Neuronal stem cell (in vitro differentiated cells): ENCODE results near the gene LSM14B.

Experiments
- DNase-seq: peaks from one replicate; pipeline ENCODE4 v3.0.0-alpha.2; 2013; ENCODE audit warnings: low spot score
- H2AFZ ChIP-seq: one replicate; pipeline ENCODE4 v1.6.1; 2013; ENCODE audit warnings: mild to moderate bottlenecking, low read length, inconsistent platforms
- H2AK5ac ChIP-seq: 2 replicates; pipeline ENCODE4 v1.6.1; 2013; ENCODE audit warnings: low read depth, mild to moderate bottlenecking, inconsistent platforms, low read length, moderate library complexity, mixed read lengths
- H2BK120ac ChIP-seq: 2 replicates; pipeline ENCODE4 v1.6.1; 2013; ENCODE audit warnings: low read depth, mild to moderate bottlenecking, inconsistent platforms, low read length, moderate library complexity, mixed read lengths
- H2BK12ac ChIP-seq: one replicate; pipeline ENCODE4 v1.6.1; 2013; ENCODE audit warnings: low read length, inconsistent platforms
- H2BK15ac ChIP-seq: 2 replicates; pipeline ENCODE4 v1.6.1; 2013; ENCODE audit warnings: mild to moderate bottlenecking, low read length, inconsistent platforms, mixed read lengths
- H2BK5ac ChIP-seq: one replicate; pipeline ENCODE4 v1.6.1; 2013; ENCODE audit warnings: inconsistent platforms, mild to moderate bottlenecking, low read length, moderate library complexity
- H3K14ac ChIP-seq: one replicate; pipeline ENCODE4 v1.6.1; 2013; ENCODE audit warnings: low read length, inconsistent platforms
- H3K18ac ChIP-seq: 2 replicates; pipeline ENCODE4 v1.6.1; 2013; ENCODE audit warnings: low read length, inconsistent platforms
- H3K23ac ChIP-seq: 2 replicates; pipeline ENCODE4 v1.6.1; 2013; ENCODE audit warnings: low read depth, mild to moderate bottlenecking, mixed read lengths, low read length, inconsistent platforms; ENCODE audit not compliant: poor library complexity
- H3K27ac ChIP-seq: replicated peaks from 3 replicates; pipeline ENCODE4 v1.5.1; 2013; ENCODE audit warnings: low read length, inconsistent platforms
- H3K27me3 ChIP-seq, 3 experiments: 2 replicates each; pipeline ENCODE4 v1.6.1; 2013; ENCODE audit warnings: low read length in 3 of 3, mild to moderate bottlenecking in 2 of 3, inconsistent platforms in 1 of 3, low read depth in 1 of 3, mixed read lengths in 1 of 3, moderate library complexity in 1 of 3; ENCODE audit not compliant: control insufficient read depth in 3 of 3, insufficient read depth in 3 of 3
- H3K36me3 ChIP-seq, 2 donors: replicated peaks in 1 of 2; 2 replicates each; pipeline ENCODE4 v1.6.1; 2013; ENCODE audit warnings: low read length in 2 of 2; ENCODE audit not compliant: control insufficient read depth in 2 of 2, insufficient read depth in 2 of 2
- H3K4ac ChIP-seq: 2 replicates; pipeline ENCODE4 v1.6.1; 2013; ENCODE audit warnings: inconsistent platforms, mild to moderate bottlenecking, low read length, moderate library complexity
- H3K4me1 ChIP-seq, 2 donors: 1 replicate in 1 of 2; 2 replicates in 1 of 2; pipeline ENCODE4 v1.6.1; 2013; ENCODE audit warnings: low read length in 2 of 2, low read depth in 1 of 2; ENCODE audit not compliant: control insufficient read depth in 2 of 2, insufficient read depth in 1 of 2
- H3K4me2 ChIP-seq: one replicate; pipeline ENCODE4 v1.6.1; 2013; ENCODE audit warnings: mild to moderate bottlenecking, low read length, inconsistent platforms; ENCODE audit not compliant: insufficient read depth, poor library complexity, severe bottlenecking
- H3K4me3 ChIP-seq, 2 donors: 2 replicates each; pipeline ENCODE4 v1.5.1; 2013; ENCODE audit warnings: low read length in 2 of 2, mild to moderate bottlenecking in 2 of 2, inconsistent platforms in 1 of 2, moderate library complexity in 1 of 2
- H3K79me1 ChIP-seq: one replicate; pipeline ENCODE4 v1.6.1; 2013; ENCODE audit warnings: low read depth, mild to moderate bottlenecking, inconsistent platforms, low read length, moderate library complexity
- H3K9ac ChIP-seq: one replicate; pipeline ENCODE4 v1.6.1; 2013; ENCODE audit warnings: mild to moderate bottlenecking, low read depth, low read length, inconsistent platforms; ENCODE audit not compliant: poor library complexity
- H3K9me3 ChIP-seq, 2 donors: replicated peaks in 1 of 2; 2 replicates each; pipeline versions ENCODE3 to v1.6.1; 2013; ENCODE audit warnings: low read length in 2 of 2, mild to moderate bottlenecking in 2 of 2, inconsistent platforms in 1 of 2, low read depth in 1 of 2, mixed read lengths in 1 of 2, moderate library complexity in 1 of 2; ENCODE audit not compliant: control insufficient read depth in 2 of 2, insufficient read depth in 1 of 2
- H4K8ac ChIP-seq: one replicate; pipeline ENCODE4 v1.6.1; 2013; ENCODE audit warnings: low read depth, mild to moderate bottlenecking, inconsistent platforms, low read length, moderate library complexity
- H4K91ac ChIP-seq: one replicate; pipeline ENCODE4 v1.6.1; 2013; ENCODE audit warnings: low read length, low read depth, mild to moderate bottlenecking, inconsistent platforms; ENCODE audit not compliant: poor library complexity
- WGBS, 2 donors: extraction: QIAGEN DNeasy Blood & Tissue Kit; methylation state at CpG; one replicate each; pipeline ENCODE4 v1.1.7; 2013; ENCODE audit warnings: missing lambda C conversion rate in 2 of 2, mixed read lengths in 1 of 2; ENCODE audit not compliant: insufficient read length in 2 of 2, insufficient replicate concordance in 1 of 2; ENCODE audit errors: extremely low coverage in 2 of 2; 5-methylcytosine and 5-hydroxymethylcytosine counted together

LSM14B gene

DNA sequence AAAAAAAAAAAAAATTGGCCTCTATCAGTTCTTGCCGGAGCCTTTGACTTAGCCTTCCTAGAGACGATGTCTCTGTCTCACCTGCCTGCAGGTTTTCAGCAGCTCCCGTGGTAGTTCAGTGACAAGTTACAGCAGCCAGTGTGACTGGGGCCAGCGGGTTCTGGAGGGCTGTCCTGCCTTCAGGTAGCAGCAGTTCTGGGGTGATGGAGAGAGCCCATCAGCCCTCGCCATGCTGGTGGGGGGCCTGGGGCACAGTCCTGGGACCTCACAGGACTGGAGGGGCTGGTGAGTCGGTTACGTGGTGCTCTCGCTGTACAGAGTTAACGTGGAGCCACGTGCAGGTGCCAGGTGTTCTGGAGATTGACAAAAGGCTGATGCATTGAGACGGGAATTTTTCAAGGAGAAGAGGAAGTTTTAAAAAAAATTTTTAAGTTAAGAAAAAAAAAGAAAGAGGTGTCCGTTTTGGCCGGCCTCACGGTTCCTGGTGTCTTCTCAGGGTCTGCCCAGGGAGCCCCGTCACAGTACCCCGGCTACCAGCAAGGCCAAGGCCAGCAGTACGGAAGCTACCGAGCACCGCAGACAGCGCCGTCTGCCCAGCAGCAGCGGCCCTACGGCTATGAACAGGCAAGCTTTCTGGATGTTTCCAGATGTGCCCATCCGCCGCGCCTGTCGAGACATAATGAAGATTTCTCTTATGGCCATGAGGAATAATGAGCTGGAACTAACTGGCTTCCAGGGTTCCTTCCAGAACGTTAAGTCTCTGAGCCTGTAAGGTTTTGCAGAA, 51.9 kb downstream of the LSM14B start:
- Histone ChIP-seq H3K4ac (no peak overlapping the region), H2BK120ac (no peak overlapping the region), H2AK5ac (no peak overlapping the region), H3K27ac (no peak overlapping the region), H2BK5ac (no peak overlapping the region), H2BK15ac (no peak overlapping the region), H3K4me1 (no peaks in the 10 kb centered on the region), H3K36me3 (peaks cover 30 to 72% of the 10 kb centered on the region in 2 donors), H3K23ac (no peak overlapping the region), H3K18ac (no peak overlapping the region), H3K14ac (no peak overlapping the region), H3K9me3 (no peaks in the 10 kb centered on the region), H4K8ac (no peak overlapping the region), H3K27me3 (no peaks in the 10 kb centered on the region), H2BK12ac (no peak overlapping the region), H3K79me1 (peaks cover 3% of the 10 kb centered on the region), H4K91ac (no peak overlapping the region), H3K9ac (no peak overlapping the region), H3K4me3 (no peak overlapping the region), H2AFZ (no peak overlapping the region), H3K4me2 (no peak overlapping the region)
- WGBS, 2 donors, result 100% methylated on average over 1 of the region's 28 CpGs; no CpG with 5 or more reads in 1 of the 2 donors
- no peak for DNase-seq

DNA sequence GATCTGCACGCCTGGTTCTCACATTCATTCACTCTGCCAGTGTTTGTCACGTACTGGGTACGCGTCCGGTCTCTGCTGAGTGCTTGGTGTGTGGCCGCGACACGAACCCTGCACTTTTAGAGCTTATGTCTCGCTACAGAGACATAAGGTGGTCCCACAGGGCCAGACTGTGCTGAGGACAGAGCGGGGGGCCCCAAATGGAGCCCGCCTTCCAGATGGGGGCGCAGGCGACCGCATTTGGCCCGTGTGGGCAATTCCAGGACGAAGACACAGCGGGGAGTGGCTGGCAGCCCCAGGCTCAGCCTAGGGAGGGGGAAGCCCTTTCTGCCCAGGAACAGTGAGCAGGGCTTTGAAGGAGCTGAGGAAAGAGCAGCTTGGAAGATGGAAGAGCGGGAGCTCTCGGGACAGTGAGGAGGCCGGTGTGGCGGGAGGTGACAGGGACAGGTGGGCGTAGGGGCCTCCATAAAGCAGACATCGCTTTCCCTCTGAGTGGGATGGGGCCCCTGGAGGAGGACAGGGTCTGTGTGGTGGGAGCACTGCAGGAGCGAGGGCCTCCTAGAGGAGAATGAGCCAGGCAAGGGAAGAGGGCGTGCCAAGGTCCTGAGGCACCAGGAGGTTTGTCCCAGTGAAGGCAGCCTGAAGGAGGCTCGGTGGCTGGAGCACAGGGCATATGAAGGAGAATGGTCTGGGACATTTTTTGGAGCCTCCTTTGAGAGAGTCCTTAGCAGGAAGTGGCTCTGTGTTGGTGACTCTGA, 52.8 kb downstream of the LSM14B start:
- Histone ChIP-seq H3K79me1 (peaks cover 3% of the 10 kb centered on the region), H2BK12ac (no peak overlapping the region), H3K18ac (no peak overlapping the region)

DNA sequence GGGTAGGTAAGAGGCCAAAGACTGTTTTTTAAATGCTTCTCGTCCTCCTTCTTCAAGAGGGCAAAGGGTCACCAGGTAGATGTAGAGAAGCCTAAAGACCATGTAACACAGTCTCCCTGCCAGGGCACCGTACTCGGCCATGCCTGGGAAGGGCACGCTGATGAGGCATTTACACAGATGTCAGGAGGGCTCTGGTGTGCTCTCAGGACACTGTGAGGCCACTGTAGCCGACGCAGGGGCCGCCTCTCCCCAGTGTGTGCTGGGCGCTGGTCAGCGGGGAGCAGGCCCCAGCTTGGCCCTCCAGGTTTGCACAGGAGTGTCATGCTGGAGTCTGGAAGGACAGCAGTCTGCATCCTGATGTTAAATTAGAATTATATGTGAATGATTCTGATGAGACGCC, 53.4 kb downstream of the LSM14B start:
- Histone ChIP-seq H3K36me3 (peaks cover 31 to 80% of the 10 kb centered on the region in 2 donors), H3K27ac (no peak overlapping the region), H2BK12ac (no peak overlapping the region), H4K91ac (no peak overlapping the region), H3K4me1 (no peaks in the 10 kb centered on the region), H2BK5ac (no peak overlapping the region), H2BK120ac (no peak overlapping the region), H3K18ac (no peak overlapping the region), H3K9ac (peak overlapping the region; percentile 47), H3K4ac (no peak overlapping the region), H3K27me3 (no peaks in the 10 kb centered on the region), H3K4me2 (no peak overlapping the region), H3K79me1 (peaks cover 3% of the 10 kb centered on the region), H3K9me3 (no peaks in the 10 kb centered on the region), H3K4me3 (no peak overlapping the region), H4K8ac (no peak overlapping the region), H3K14ac (no peak overlapping the region), H2AK5ac (no peak overlapping the region), H3K23ac (no peak overlapping the region), H2BK15ac (no peak overlapping the region), H2AFZ (no peak overlapping the region)
- WGBS, 2 donors, result no CpG with 5 or more reads among the region's 10 CpGs
- no peak for DNase-seq

More for the DNA sequence above, 52.8 kb downstream of the LSM14B start:
- Histone ChIP-seq H3K36me3 (peaks cover 31 to 73% of the 10 kb centered on the region in 2 donors), H2AK5ac (no peak overlapping the region), H3K4ac (no peak overlapping the region), H4K91ac (no peak overlapping the region), H3K4me2 (no peak overlapping the region), H2BK15ac (no peak overlapping the region), H3K9ac (no peak overlapping the region), H2BK5ac (no peak overlapping the region), H4K8ac (no peak overlapping the region), H3K23ac (no peak overlapping the region), H3K4me1 (no peaks in the 10 kb centered on the region), H3K14ac (no peak overlapping the region), H2AFZ (no peak overlapping the region), H3K9me3 (no peaks in the 10 kb centered on the region), H3K4me3 (no peak overlapping the region), H3K27ac (no peak overlapping the region), H3K27me3 (no peaks in the 10 kb centered on the region), H2BK120ac (no peak overlapping the region)
- DNase-seq, result no peak
- WGBS, 2 donors, result no CpG with 5 or more reads among the region's 26 CpGs

DNA sequence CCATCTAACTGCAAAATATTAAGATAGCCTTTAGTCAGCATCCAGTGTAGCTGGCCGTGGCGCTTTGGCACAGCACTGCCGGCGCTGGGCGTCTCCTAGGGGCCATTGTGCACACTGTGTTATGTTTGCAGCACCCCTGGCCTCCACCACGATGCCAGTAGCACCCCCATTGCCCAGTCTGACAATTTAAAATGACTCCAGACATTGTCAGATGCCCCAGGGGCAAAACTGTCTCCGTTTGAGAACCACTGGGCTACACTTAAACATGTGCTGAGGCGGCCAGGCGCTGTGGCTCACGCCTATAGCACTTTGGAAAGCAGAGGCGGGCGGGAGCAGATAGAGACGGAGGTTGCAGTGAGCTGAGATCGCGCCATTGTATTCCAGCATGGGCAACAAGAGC, 54.6 kb downstream of the LSM14B start:
- no peak for DNase-seq
- Histone ChIP-seq H3K4me1 (peaks cover 0 to 2% of the 10 kb centered on the region in 2 donors), H3K4ac (no peak overlapping the region), H3K4me3 (no peak overlapping the region), H3K14ac (no peak overlapping the region), H4K91ac (no peak overlapping the region), H2BK15ac (no peak overlapping the region), H3K36me3 (peaks cover 31 to 85% of the 10 kb centered on the region in 2 donors), H3K9me3 (no peaks in the 10 kb centered on the region), H3K27me3 (no peaks in the 10 kb centered on the region), H2AFZ (no peak overlapping the region), H3K18ac (no peak overlapping the region), H2BK120ac (no peak overlapping the region), H3K9ac (no peak overlapping the region), H2AK5ac (no peak overlapping the region), H3K4me2 (no peak overlapping the region), H3K79me1 (peaks cover 3% of the 10 kb centered on the region), H3K27ac (no peak overlapping the region), H4K8ac (no peak overlapping the region), H2BK5ac (no peak overlapping the region), H2BK12ac (no peak overlapping the region), H3K23ac (no peak overlapping the region)
- no CpG with 5 or more reads among the region's 15 CpGs for WGBS, 2 donors
